ENCODE measurements around the gene TBXA2R.
A peak's percentile ranks its signal among the peaks of the same experiment; 100 is the strongest.
"Not testable (repeated sequence)": the region's sequence is repeated elsewhere in the genome, so short reads cannot be mapped to it uniquely, and the experiment has no call there.

Gene TBXA2R

DNA sequence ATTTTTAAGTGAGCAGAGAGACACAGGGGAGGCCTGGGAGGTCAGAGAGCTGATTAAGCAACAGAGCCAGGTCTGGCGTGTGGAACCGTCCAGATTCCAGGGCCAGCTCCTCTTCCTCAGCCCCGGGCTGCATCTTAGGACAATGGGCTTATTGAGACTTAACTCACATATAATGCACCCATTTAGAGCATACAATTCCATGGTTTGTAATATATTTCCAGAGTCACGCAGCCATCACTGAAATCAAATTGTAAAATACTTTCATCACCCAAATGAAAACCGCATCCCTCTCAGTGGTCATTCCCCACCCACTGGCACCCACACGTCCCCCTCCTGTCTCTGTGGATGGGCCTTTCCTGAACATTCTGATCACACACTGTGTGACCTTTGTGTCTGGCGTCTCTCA, 36.1 kb downstream of the TBXA2R start:
- no peak for DNase-seq (ENCODE audit: insufficient read length, low spot score)
- TF ChIP-seq, protein P1, sequence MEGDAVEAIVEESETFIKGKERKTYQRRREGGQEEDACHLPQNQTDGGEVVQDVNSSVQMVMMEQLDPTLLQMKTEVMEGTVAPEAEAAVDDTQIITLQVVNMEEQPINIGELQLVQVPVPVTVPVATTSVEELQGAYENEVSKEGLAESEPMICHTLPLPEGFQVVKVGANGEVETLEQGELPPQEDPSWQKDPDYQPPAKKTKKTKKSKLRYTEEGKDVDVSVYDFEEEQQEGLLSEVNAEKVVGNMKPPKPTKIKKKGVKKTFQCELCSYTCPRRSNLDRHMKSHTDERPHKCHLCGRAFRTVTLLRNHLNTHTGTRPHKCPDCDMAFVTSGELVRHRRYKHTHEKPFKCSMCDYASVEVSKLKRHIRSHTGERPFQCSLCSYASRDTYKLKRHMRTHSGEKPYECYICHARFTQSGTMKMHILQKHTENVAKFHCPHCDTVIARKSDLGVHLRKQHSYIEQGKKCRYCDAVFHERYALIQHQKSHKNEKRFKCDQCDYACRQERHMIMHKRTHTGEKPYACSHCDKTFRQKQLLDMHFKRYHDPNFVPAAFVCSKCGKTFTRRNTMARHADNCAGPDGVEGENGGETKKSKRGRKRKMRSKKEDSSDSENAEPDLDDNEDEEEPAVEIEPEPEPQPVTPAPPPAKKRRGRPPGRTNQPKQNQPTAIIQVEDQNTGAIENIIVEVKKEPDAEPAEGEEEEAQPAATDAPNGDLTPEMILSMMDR (IDR thresholded peaks at IDR 0.05; ENCODE audit: insufficient read depth, missing control alignments): no peak

DNA sequence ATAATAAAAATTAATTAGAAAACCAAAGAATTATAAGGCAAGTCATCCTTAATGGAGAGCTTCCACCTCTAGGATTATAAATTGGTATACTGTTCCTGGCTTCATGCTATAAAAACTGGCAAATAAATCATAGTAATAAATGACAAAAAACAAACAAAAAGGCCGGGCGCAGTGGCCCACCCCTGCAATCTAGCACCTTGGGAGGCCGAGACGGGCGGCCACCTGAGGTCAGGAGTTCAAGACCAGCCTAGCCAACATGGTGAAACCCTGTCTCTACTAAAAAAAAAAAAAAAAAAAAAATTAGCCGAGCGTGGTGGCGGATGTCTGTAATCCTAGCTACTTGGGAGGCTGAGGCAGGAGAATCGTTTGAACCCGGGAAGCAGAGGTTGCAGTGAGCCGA, 36.6 kb downstream of the TBXA2R start:
- FAIRE-seq; DNase-seq (ENCODE audit: insufficient read length, low spot score): not testable (repeated sequence)

More for the DNA sequence above, 36.1 kb downstream of the TBXA2R start:
- FAIRE-seq: no peak

DNA sequence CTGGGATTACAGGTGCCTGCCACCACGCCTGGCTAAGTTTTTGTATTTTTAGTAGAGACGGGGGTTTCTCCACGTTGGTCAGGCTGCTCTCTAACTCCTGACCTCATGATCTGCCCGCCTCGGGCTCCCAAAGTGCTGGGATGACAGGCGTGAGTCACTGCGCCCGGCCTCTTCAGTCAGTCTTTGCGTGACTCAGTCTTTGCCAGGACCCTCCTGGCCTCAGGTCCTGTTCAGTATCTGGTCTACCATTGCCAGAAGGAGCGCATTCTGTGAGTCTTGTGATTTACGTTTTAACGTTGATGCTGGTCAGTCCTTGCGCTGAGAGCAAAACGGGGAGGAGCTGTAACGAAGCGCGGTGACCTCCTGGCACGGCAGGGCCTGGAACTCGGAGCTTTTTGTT, 41.5 kb downstream of the TBXA2R start:
- no peak for DNase-seq (ENCODE audit: insufficient read length, low spot score)
- FAIRE-seq: no peak

DNA sequence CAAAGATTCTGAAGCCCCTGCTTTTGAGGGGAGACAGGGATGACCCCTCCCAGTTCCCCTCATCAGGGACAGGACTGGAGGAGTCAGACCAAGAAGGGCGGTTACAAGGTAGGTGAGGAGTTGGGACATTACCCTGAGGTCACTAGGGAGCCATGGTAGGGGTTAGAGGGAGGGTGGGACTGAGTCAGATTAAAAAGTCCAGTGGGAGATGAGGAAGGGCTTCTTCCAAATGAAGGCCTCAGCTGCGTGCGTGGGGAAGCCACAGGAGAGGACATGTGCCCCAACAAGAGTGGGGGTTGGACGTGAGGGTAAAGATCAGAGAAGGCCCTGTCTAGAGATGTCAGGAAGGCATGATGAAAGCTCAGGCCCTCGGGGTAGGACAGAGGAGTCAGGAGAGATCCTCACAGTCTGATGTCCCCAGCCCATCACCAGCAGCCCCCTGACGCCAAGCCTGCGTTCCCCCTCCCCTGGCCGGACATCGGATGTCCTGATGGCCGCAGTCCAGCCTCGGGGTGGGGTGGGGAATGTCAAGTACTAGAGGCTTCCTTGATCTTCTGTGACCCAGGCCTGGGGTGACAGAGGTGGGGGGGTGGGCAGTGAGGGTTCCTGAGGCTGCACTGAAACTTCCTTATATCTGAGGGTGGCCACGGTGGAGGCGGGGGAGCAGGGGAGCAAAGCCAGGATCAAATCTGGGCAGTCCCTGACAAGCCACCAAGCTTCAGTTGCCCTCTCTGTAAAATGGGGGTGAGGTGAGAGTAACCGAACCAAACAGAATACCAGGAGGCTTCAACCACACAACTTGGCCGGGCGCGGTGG, 42.8 kb downstream of the TBXA2R start:
- TF ChIP-seq, protein P1 (IDR thresholded peaks at IDR 0.05; ENCODE audit: insufficient read depth, missing control alignments): no peak

More for the DNA sequence above, 41.5 kb downstream of the TBXA2R start:
- TF ChIP-seq, protein P1 (IDR thresholded peaks at IDR 0.05; ENCODE audit: insufficient read depth, missing control alignments): no peak

DNA sequence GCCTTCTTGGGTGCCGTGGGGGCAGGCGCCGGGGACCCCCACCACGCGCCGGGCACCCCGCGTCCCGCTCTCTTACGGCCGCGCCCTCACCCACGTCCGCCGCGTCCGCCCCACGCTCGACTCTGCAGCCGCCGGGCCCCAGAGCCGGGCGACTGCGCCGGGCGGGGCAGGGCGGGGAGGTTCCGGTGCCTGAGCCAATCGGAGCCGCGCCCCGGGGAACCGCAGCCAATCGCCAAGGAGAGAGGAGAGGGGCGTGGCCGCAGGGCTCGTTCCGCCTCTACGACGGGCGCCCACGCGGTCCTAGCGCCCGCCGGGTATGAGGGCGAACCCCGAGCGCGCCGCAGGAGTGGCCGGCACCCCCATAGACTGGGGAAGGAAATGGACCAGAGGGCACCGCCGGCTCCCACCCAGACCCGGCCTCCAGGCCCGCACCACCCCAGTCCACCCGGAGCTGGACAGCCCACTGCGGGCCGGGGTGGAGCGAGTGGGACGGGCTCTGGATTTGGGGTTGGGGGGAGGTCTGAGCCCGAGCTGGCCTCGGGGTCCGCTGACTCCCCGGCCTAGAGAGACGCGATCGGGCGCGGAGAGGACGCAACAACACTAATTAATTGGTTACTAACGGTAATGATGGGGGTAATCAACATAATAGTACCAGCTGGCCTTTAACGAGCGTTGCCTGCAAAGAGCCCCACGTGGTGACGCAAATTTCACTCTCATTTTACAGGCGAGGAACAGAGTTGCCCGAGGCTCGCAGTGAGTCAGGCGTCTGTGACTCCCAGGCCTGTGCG, 49.0 kb downstream of the TBXA2R start, which contains the start of gene MFSD12:
Gene MFSD12 (minus strand): TSS at position 126 of the 788 bp plus-strand sequence. CDS start 183 bp downstream, outside the sequence.
- TF ChIP-seq, protein P1 (IDR thresholded peaks at IDR 0.05; ENCODE audit: insufficient read depth, missing control alignments): no peak
- FAIRE-seq (no peak), DNase-seq (ENCODE audit: insufficient read length, low spot score) (peak; percentile 100)

More for the DNA sequence above, 42.8 kb downstream of the TBXA2R start:
- FAIRE-seq (no peak), DNase-seq (ENCODE audit: insufficient read length, low spot score) (no peak)

DNA sequence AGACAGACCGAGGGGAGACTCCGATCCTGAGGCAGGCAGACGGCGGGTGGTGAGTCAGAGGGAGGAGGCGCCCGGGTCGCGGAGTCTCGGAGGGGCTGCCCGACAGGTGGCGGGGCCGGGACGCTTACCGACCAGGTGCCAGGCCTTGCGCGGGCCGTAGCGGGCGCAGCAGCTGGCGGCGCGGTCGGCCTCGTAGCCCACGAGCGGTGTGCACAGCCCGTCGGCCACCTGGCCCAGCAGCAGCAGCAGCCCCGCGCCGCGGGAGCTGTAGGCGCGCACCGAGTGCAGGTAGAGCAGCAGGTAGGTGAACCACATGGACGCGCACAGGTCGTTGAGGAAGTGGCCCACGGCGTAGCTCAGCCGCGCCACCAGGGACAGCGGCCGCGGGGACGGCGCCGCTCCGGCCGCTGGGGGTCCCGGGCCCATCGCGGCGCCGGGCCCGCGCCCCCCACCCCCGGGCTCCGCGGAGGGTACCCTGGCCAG, 49.7 kb downstream of the TBXA2R start:
- DNase-seq (ENCODE audit: insufficient read length, low spot score) (no peak), FAIRE-seq (no peak)
- TF ChIP-seq, protein P1 (IDR thresholded peaks at IDR 0.05; ENCODE audit: insufficient read depth, missing control alignments): no peak

DNA sequence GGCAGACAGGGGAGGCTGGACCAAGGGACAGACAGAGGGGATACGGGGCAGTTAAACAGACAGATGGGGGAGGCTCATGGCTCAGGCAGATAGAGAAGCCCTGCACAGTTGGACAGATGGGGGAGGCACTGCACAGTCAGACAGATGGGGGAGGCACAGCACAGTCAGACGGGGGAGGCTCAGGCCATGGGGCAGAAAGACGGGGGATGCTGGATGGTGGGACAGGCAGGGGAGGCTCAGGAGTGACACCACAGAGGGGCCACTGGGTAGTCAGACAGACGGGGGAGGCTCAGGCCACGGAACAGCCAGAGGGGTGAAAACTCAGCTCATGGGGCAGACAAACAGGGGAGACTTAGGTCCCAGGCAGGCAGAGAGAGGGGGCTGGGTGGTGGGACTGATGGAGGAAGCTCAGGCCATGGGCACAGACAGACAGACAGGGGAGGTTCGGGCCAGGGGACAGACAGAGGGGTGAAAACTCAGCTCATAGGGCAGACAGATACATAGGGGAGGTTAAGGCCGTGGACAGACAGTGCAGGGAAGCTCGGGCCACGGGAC, 50.2 kb downstream of the TBXA2R start:
- TF ChIP-seq, protein P1 (IDR thresholded peaks at IDR 0.05; ENCODE audit: insufficient read depth, missing control alignments): no peak
- DNase-seq (ENCODE audit: insufficient read length, low spot score) (no peak), FAIRE-seq (no peak)

All from D721Med (cell line).